Skeletal muscle tissue (tissue), 4 donors: Measurements from ENCODE around the gene SORL1. TPM values are rescaled to one million over a fixed set of nuclear protein-coding genes. Genes with fewer than 3 reads are reported as not detected.

Experiments
- H3K27ac ChIP-seq: one replicate; pipeline ENCODE4 v1.7.0; 2013; ENCODE audit warnings: mild to moderate bottlenecking, low read depth, low read length, inconsistent platforms
- H3K27me3 ChIP-seq, 3 donors: one replicate each; pipeline ENCODE4 v1.7.0; 2013; ENCODE audit warnings: low read length in 3 of 3; ENCODE audit not compliant: control insufficient read depth in 3 of 3, insufficient read depth in 3 of 3
- H3K36me3 ChIP-seq, 3 donors: one replicate each; pipeline ENCODE4 v1.7.0; 2013; ENCODE audit warnings: low read length in 3 of 3; ENCODE audit not compliant: control insufficient read depth in 3 of 3, insufficient read depth in 3 of 3
- H3K4me1 ChIP-seq, 3 donors: one replicate each; pipeline ENCODE4 v1.7.0; 2013; ENCODE audit warnings: low read length in 3 of 3, mild to moderate bottlenecking in 3 of 3; ENCODE audit not compliant: control insufficient read depth in 3 of 3, insufficient read depth in 3 of 3
- H3K4me3 ChIP-seq, 3 donors: one replicate each; pipeline ENCODE4 v1.7.0; 2013; ENCODE audit warnings: low read length in 3 of 3
- H3K9ac ChIP-seq, 3 donors: one replicate each; pipeline ENCODE4 v1.7.0; 2013; ENCODE audit warnings: low read length in 3 of 3, mild to moderate bottlenecking in 3 of 3, moderate library complexity in 2 of 3, low read depth in 1 of 3
- H3K9me3 ChIP-seq, 3 donors: one replicate each; pipeline ENCODE4 v1.7.0; 2013; ENCODE audit warnings: low read length in 3 of 3; ENCODE audit not compliant: control insufficient read depth in 3 of 3
- total RNA-seq: library from RNA; depleted of rRNA; stranded (reverse); fragments of >200 nt; gene quantifications from one replicate; pipeline ENCODE4 v1.2.3, GENCODE V29; 2014
- donor health status: Osteomylitis.

Gene SORL1
- total RNA-seq, 1 donor from 2014 or later = 6.3 TPM

GRCh38 chr11:121450401-121450800 is 1.7 kb upstream of the SORL1 start:
- Histone ChIP-seq H3K4me1 (peaks cover 2 to 18% (median 7%) of the 10 kb centered on the region in 3 donors), H3K27me3 (peaks cover 3 to 15% (median 7%) of the 10 kb centered on the region in 3 donors), H3K4me3 (no peak overlapping the region), H3K27ac (no peak overlapping the region), H3K9ac (no peak overlapping the region), H3K36me3 (no peaks in the 10 kb centered on the region), H3K9me3 (no peaks in the 10 kb centered on the region)

DNA sequence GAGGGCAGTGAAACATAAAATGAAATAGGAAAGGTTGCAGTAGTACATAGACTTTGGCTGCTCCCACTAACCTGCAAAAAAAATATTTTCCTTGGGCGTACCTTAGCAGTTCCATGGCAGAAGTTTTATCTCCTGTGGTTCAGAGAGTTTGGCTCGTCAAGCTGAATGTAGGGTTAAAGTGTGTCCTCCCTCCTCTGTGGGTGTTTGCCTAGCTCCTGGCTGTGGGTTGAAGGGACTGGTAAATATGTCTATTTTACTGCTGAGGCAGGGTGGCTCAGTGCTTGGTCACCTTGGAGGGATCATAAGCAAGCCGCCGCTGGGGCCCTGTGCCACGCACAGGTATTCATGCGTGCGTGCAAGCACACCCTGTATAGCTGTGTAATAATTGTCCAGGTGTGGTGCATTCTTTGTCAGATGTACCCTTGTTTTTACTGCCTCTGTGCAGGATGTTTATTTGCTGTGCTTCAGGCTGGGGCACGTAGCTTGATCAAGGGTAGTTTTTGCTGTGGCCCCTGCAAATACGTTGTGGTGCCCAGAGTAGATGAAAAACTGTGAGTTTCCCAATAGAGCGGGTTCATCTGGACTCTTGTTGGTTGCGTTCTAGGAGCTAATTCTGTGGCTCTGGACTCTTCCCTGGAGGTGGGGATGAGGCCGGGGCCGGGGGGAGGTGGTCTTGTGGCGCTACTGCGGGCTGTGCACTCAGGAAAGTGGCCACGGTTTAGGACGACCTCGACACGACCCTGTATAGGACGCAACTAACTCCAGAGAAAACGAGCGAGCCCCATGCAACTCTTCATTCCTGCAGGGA is 732 bp upstream of the SORL1 start:
- Histone ChIP-seq H3K27me3 (peaks cover 3 to 15% (median 7%) of the 10 kb centered on the region in 3 donors), H3K4me1 (peaks cover 2 to 18% (median 7%) of the 10 kb centered on the region in 3 donors), H3K27ac (no peak overlapping the region), H3K4me3 (peak overlapping the region; percentile 54 to 79 (median 77)), H3K9ac (peak overlapping the region in 2 of 3 donors; percentile 38 to 71), H3K9me3 (no peaks in the 10 kb centered on the region), H3K36me3 (no peaks in the 10 kb centered on the region)

DNA sequence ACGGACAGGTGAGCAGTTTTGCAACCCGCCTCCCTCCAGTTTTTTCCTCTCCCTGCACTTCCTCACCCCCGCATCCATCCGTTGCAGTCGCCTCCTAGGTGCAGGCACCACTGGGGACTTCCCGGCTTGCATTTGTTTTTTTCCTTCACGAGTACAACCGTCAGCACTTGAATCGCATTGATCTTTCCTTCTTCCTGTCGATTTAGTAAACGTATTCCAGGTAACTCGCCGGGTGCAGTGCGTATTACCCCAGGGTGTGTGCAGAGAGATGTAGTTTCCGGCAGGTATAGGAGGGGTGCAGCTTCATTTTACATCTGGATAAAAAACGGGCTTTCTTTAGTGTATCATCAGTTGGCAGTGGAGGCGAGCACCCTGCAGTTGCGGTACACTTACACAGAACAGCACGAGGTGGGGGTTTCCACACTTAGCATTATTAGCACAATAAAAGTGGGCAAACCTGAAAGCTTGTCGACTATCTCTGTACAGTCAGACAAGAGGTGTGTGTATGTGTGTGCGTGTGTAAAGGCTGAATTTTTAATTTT is 566 bp downstream of the SORL1 start, which contains the start of gene SORL1-AS1:
Gene SORL1-AS1 (minus strand): TSS at position 359 of the 542 bp plus-strand sequence.
- Histone ChIP-seq H3K9ac (peak within 1 kb of the TSS; percentile 51 to 76 (median 53)), H3K36me3 (no peaks in the 10 kb centered on the region), H3K9me3 (no peaks in the 10 kb centered on the region), H3K27ac (no peak within 1 kb of the TSS), H3K27me3 (peaks cover 3 to 15% (median 7%) of the 10 kb centered on the region in 3 donors), H3K4me1 (peaks cover 2 to 24% (median 7%) of the 10 kb centered on the region in 3 donors), H3K4me3 (peak within 1 kb of the TSS; percentile 69 to 79 (median 77))

DNA sequence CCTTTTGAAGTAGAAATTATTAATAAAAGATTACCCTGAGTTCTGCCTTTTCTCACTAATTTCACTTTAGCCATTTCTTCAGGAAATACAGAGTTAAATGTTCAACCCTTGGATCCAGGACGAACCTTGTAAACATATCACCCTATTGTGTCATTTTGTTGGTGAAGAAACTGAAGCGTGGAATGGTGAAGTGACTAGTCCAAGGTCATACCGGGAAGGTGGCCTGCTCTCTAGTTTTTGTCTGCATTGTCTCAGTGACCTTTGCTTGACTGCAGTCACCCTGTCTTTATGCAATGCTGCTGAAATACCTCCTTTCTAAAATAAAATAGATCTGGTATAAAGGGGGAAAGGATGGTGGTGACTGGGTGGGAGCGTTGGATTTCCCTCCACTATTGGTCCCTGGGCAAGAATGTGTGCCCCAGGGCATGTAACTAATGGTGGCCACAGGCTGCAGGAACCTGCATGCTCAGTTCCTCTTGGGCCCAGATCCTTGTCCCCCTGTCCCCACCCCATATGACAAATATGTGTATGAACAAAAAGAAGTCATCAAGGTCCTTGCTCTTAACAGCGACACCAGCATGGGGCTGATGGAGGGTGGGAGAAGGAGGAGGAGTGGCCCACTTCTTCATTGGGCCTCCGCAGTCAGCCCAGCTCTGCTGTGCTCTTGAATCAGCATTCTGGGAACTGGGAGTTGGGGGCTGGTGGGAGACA is 1.6 kb downstream of the SORL1 start:
- Histone ChIP-seq H3K4me3 (no peak overlapping the region), H3K36me3 (no peaks in the 10 kb centered on the region), H3K9me3 (no peaks in the 10 kb centered on the region), H3K9ac (no peak overlapping the region), H3K4me1 (peaks cover 2 to 24% (median 7%) of the 10 kb centered on the region in 3 donors), H3K27me3 (peaks cover 3 to 15% (median 7%) of the 10 kb centered on the region in 3 donors), H3K27ac (no peak overlapping the region)

DNA sequence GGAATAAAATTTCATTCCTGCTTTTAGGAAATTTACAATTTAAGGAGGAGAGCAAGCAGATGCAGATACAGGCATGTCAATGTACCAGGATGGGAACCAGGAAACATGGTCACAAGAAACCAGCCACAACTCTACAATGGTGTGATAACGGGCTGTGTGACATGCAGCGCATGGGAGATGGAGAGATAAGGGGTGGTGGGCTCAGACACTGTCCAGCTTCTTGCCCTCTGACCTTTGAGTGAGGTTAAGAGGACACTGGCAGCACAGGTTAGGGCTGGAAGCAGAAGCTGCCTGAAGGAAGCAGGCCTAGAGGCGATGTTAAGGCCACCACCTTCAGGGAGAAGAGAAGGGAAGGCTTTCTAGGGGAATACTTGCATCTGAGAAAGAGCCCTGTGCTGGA is 3.0 kb downstream of the SORL1 start:
- Histone ChIP-seq H3K36me3 (no peaks in the 10 kb centered on the region), H3K27me3 (peaks cover 3 to 15% (median 10%) of the 10 kb centered on the region in 3 donors), H3K4me1 (peaks cover 2 to 24% (median 7%) of the 10 kb centered on the region in 3 donors), H3K27ac (no peak overlapping the region), H3K9ac (no peak overlapping the region), H3K4me3 (no peak overlapping the region), H3K9me3 (no peaks in the 10 kb centered on the region)

- no peaks in the 10 kb centered on the region for H3K36me3 ChIP-seq
- no peaks in the 10 kb centered on the region for H3K9me3 ChIP-seq
- H3K9ac ChIP-seq = no peak overlapping the region
- peaks cover 2 to 10% (median 10%) of the 10 kb centered on the region in 3 donors for H3K27me3 ChIP-seq
- H3K4me3 ChIP-seq = no peak overlapping the region
- no peak overlapping the region for H3K27ac ChIP-seq
- peaks cover 2 to 23% (median 7%) of the 10 kb centered on the region in 3 donors for H3K4me1 ChIP-seq
These were observed 4.0 kb downstream of the SORL1 start for GRCh38 chr11:121456151-121456550.

GRCh38 chr11:121456816-121457431 is 4.8 kb downstream of the SORL1 start:
- Histone ChIP-seq H3K27ac (no peak overlapping the region), H3K27me3 (peaks cover 0 to 10% (median 7%) of the 10 kb centered on the region in 3 donors), H3K4me1 (peaks cover 2 to 16% (median 5%) of the 10 kb centered on the region in 3 donors), H3K36me3 (no peaks in the 10 kb centered on the region), H3K4me3 (no peak overlapping the region), H3K9me3 (no peaks in the 10 kb centered on the region), H3K9ac (no peak overlapping the region)

DNA sequence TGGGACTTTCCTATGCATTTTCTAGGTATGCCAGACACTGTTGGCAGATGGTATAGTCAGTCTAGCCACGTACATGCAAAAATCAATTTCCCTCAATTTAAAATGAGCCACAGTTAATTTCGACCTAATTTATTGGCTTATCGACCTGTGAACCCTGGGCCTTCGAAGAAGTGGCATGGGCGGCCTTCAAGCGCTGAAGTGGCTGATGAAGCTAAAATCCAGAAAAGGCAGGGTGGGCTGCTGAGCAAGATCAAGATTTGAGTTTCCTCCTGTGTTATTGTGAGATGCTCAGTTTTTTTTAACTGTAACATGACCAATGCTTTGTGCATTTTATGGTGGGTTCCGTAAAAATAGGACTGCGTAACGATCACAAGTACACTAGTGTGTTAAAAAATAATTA is 6.4 kb downstream of the SORL1 start:
- no peak overlapping the region for H3K9ac ChIP-seq

DNA sequence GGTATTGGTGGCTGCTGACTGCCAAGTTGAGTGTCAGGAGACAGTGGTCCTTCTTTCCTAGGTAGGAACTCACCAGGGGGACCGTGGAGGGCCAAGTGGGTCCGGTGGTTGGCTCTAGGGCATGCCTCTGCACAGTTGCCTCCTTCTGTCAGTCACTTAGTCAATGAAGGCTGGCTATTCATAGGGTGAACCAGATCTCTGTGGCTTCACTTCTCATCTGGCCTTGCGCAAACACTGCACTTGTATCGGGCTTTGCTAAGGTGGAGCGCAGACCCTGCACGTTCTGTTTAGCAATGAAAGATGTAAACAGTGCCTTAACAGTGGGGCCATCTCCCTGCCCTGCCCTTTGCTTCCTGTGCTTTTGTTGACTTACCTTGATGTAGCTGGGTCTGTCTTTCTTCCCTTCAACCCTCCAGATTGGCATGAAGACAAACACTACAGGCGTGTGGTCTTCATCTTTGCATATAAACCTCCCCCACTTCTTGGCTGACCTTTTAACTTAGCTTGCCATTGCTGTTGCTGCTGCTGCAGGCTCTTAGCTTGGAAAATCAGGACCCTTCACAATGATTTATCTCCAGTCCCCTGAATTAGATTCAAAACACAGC is 7.4 kb downstream of the SORL1 start:
- Histone ChIP-seq H3K4me1 (peaks cover 0 to 12% (median 0%) of the 10 kb centered on the region in 3 donors), H3K27ac (no peak overlapping the region)

More for the DNA sequence above, 6.4 kb downstream of the SORL1 start:
- no peak overlapping the region for H3K27ac ChIP-seq
- no peak overlapping the region for H3K4me3 ChIP-seq
- H3K4me1 ChIP-seq = peaks cover 0 to 7% (median 0%) of the 10 kb centered on the region in 3 donors
- H3K36me3 ChIP-seq = no peaks in the 10 kb centered on the region
- no peaks in the 10 kb centered on the region for H3K9me3 ChIP-seq
- H3K27me3 ChIP-seq = peaks cover 0 to 3% (median 0%) of the 10 kb centered on the region in 3 donors

More for the DNA sequence above, 7.4 kb downstream of the SORL1 start:
- peaks cover 0 to 3% (median 0%) of the 10 kb centered on the region in 3 donors for H3K27me3 ChIP-seq
- no peak overlapping the region for H3K4me3 ChIP-seq
- no peak overlapping the region for H3K9ac ChIP-seq
- no peaks in the 10 kb centered on the region for H3K36me3 ChIP-seq
- H3K9me3 ChIP-seq = no peaks in the 10 kb centered on the region
